ENCODE results near the gene VPS45. TPM values are rescaled to one million over a fixed set of nuclear protein-coding genes. Genes with fewer than 3 reads are reported as not detected.

VPS45 gene
- total RNA-seq, 4 donors from 2014 or later = 27.7 to 30.9 (median 29.3) TPM

- WGBS, 2 donors = 67 to 72% methylated on average over 2 of the region's 2 CpGs
- intact Hi-C loops (cut with DNase I; ENCODE audit: low total_unique reads) = no loop called here
- TF ChIP-seq POLR2A (IDR thresholded peaks at IDR 0.05) (no peak), CTCF (IDR thresholded peaks at IDR 0.05) (no peak)
- DNase-seq (ENCODE audit: low spot score in 2 of 2) = no peak
- no peak overlapping the region for H3K4me3 ChIP-seq (ENCODE audit: low read depth, poor library complexity, severe bottlenecking)
Measured at GRCh38 chr1:150085406-150085805, 17.8 kb downstream of the VPS45 start.

- 88 to 92% methylated on average over 2 of the region's 2 CpGs for WGBS, 2 donors
- no peak overlapping the region for H3K4me3 ChIP-seq (ENCODE audit: low read depth, poor library complexity, severe bottlenecking)
- intact Hi-C loops (cut with DNase I; ENCODE audit: low total_unique reads) = no loop called here
- TF ChIP-seq POLR2A (IDR thresholded peaks at IDR 0.05) = no peak
- no peak for TF ChIP-seq CTCF (IDR thresholded peaks at IDR 0.05)
- DNase-seq (ENCODE audit: low spot score in 2 of 2) = no peak
Measured at GRCh38 chr1:150087415-150087814, 19.8 kb downstream of the VPS45 start.

- H3K4me3 ChIP-seq (ENCODE audit: low read depth, poor library complexity, severe bottlenecking) = no peak overlapping the region
- no peak for DNase-seq (ENCODE audit: low spot score in 2 of 2)
- no peak for TF ChIP-seq CTCF (IDR thresholded peaks at IDR 0.05)
- intact Hi-C loops (cut with DNase I; ENCODE audit: low total_unique reads) = no loop called here
- 95% methylated on average over 3 of the region's 3 CpGs for WGBS, 2 donors
Measured at GRCh38 chr1:150089846-150090520, 22.4 kb downstream of the VPS45 start.

GRCh38 chr1:150092180-150092791, 24.7 kb downstream of the VPS45 start:
- no peak for DNase-seq (ENCODE audit: low spot score in 2 of 2)
- intact Hi-C loops (cut with DNase I; ENCODE audit: low total_unique reads) = no loop called here
- WGBS, 2 donors = 75 to 82% methylated on average over 3 of the region's 3 CpGs

GRCh38 chr1:150093805-150094204, 26.2 kb downstream of the VPS45 start:
- intact Hi-C loops (cut with DNase I; ENCODE audit: low total_unique reads) = no loop called here
- 92 to 97% methylated on average over 1 of the region's 1 CpG for WGBS, 2 donors
- no peak overlapping the region for H3K4me3 ChIP-seq (ENCODE audit: low read depth, poor library complexity, severe bottlenecking)
- TF ChIP-seq CTCF (IDR thresholded peaks at IDR 0.05) (no peak), POLR2A (IDR thresholded peaks at IDR 0.05) (no peak)
- DNase-seq (ENCODE audit: low spot score in 2 of 2) = no peak

More at GRCh38 chr1:150092180-150092791, 24.7 kb downstream of the VPS45 start:
- H3K4me3 ChIP-seq (ENCODE audit: low read depth, poor library complexity, severe bottlenecking) = no peak overlapping the region
- TF ChIP-seq CTCF (IDR thresholded peaks at IDR 0.05) (no peak), POLR2A (IDR thresholded peaks at IDR 0.05) (no peak)

All from lower leg skin (tissue), 4 donors.